Common myeloid progenitor, CD34-positive (primary cell): ENCODE measurements around the gene COL8A1.
"Not testable (repeated sequence)": the region's sequence is repeated elsewhere in the genome, so short reads cannot be mapped to it uniquely, and the experiment has no call there.

ENCODE experiments used
- CTCF ChIA-PET: fragments of 350-600 bp; sonication (Branson Sonifier 250); formaldehyde crosslinking; loops from one replicate; lab custom pipeline; 2021; ENCODE audit warnings: antibody characterized with exemption; lab: Charles Lee
- POLR2A ChIA-PET: fragments of 350-600 bp; sonication (Branson Sonifier 250); formaldehyde crosslinking; loops from one replicate; lab custom pipeline; 2021; ENCODE audit warnings: antibody characterized with exemption; lab: Charles Lee
- DNase-seq, 3 donors: peaks; one replicate each; pipeline versions ENCODE4 v3.0.0 to v3.0.0-alpha.2; 2013
- H3K27ac ChIP-seq, 2 experiments: 1 replicate in 1 of 2; 2 replicates in 1 of 2; pipeline ENCODE4 v1.7.0; 2013; ENCODE audit warnings: inconsistent platforms in 2 of 2, low read length in 2 of 2, mild to moderate bottlenecking in 2 of 2, low read depth in 1 of 2, moderate library complexity in 1 of 2; ENCODE audit not compliant: severe bottlenecking in 2 of 2, insufficient read depth in 1 of 2, poor library complexity in 1 of 2
- H3K27me3 ChIP-seq, 5 experiments: replicated peaks in 2 of 5; 1 replicate in 3 of 5; 2 replicates in 2 of 5; pipeline versions ENCODE4 v1.6.1 to v1.7.0; 2013; ENCODE audit warnings: low read length in 4 of 5, mild to moderate bottlenecking in 2 of 5, moderate library complexity in 2 of 5, inconsistent platforms in 1 of 5; ENCODE audit not compliant: insufficient read depth in 5 of 5, control insufficient read depth in 4 of 5
- H3K36me3 ChIP-seq, 4 experiments: 1 replicate in 2 of 4; 2 replicates in 2 of 4; pipeline versions ENCODE4 v1.6.1 to v1.7.0; 2013; ENCODE audit warnings: low read length in 3 of 4, control low read depth in 1 of 4, mild to moderate bottlenecking in 1 of 4; ENCODE audit not compliant: control insufficient read depth in 4 of 4, insufficient read depth in 4 of 4
- H3K4me1 ChIP-seq, 4 experiments: 1 replicate in 3 of 4; 2 replicates in 1 of 4; pipeline versions ENCODE4 v1.6.1 to v1.7.1; 2013; ENCODE audit warnings: low read length in 3 of 4, mild to moderate bottlenecking in 3 of 4, control low read depth in 1 of 4, inconsistent platforms in 1 of 4, moderate library complexity in 1 of 4; ENCODE audit not compliant: control insufficient read depth in 4 of 4, insufficient read depth in 4 of 4; ENCODE audit errors: control extremely low read depth in 1 of 4
- H3K4me3 ChIP-seq, 7 experiments: 1 replicate in 4 of 7; 2 replicates in 3 of 7; pipeline versions ENCODE4 v1.5.1 to v1.7.0; 2013; ENCODE audit warnings: mild to moderate bottlenecking in 7 of 7, low read length in 6 of 7, moderate library complexity in 6 of 7, inconsistent platforms in 2 of 7, low read depth in 2 of 7, control low read depth in 1 of 7; ENCODE audit not compliant: insufficient read depth in 4 of 7, control insufficient read depth in 1 of 7; ENCODE audit errors: extremely low read depth in 1 of 7
- H3K9me3 ChIP-seq, 5 experiments: 1 replicate in 4 of 5; 2 replicates in 1 of 5; pipeline versions ENCODE4 v1.6.1 to v1.7.1; 2013; ENCODE audit warnings: low read length in 4 of 5, mild to moderate bottlenecking in 2 of 5, inconsistent platforms in 1 of 5, low read depth in 1 of 5, moderate library complexity in 1 of 5; ENCODE audit not compliant: control insufficient read depth in 4 of 5, insufficient read depth in 2 of 5; ENCODE audit errors: control extremely low read depth in 1 of 5
- WGBS: methylation state at CpG from one replicate; pipeline ENCODE4 v1.1.5; 2013; ENCODE audit not compliant: insufficient coverage; 5-methylcytosine and 5-hydroxymethylcytosine counted together

Gene COL8A1

DNA sequence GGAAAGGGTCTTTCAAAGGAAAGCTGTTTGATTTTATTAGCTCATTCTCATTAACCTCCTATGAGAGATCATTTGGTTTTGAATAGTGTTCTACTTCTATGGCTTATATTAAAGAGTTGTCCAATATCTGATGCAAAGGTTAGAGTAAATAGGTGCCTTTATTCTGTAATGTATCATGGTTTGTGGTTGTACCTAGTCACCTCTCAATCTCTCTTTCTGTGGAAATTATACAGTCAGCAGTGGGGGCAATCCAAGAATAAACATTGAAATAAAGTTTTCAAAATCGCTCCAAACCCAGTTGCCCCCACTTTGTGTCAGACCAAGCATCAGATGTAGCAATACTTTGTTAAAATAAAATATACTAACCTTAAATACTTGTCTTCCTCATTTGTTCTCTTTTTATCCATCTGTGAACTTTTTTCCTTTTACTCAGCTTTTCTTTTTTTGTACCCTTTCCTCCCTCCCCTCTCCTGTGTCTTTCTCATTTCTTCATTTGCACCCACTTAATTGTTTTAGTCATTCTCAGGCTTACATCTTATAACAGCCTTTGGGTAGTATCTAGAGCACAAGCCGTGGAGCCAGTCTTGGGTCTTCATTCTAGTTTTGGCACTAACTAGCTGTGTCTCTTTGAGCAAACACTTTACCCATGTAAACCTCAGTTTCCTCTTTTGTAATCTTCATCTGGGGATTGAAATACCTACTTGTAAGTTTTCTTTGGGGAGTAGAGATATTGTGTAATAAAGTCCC lies 196.0 kb downstream of the COL8A1 start:
- no peaks in the 10 kb centered on the region for H3K36me3 ChIP-seq
- H3K4me1 ChIP-seq: no peaks in the 10 kb centered on the region
- no peak overlapping the region for H3K27ac ChIP-seq
- 100% methylated on average over 1 of the region's 2 CpGs for whole genome bisulfite sequencing
- H3K4me3 ChIP-seq: no peak overlapping the region
- ChIA-PET POLR2A (interaction anchor here (0.6 kb wide), 1 partner anchor 1834 kb away, joined by 4 read pairs; no protein-coding TSS in a partner anchor), CTCF (interaction anchor here (0.8 to 2.7 kb wide), 10 partner anchors 9 to 448 kb away, joined by 3 to 16 read pairs (median 5); no protein-coding TSS in a partner anchor)
- no peak for DNase-seq
- H3K9me3 ChIP-seq: no peaks in the 10 kb centered on the region
- no peaks in the 10 kb centered on the region for H3K27me3 ChIP-seq

DNA sequence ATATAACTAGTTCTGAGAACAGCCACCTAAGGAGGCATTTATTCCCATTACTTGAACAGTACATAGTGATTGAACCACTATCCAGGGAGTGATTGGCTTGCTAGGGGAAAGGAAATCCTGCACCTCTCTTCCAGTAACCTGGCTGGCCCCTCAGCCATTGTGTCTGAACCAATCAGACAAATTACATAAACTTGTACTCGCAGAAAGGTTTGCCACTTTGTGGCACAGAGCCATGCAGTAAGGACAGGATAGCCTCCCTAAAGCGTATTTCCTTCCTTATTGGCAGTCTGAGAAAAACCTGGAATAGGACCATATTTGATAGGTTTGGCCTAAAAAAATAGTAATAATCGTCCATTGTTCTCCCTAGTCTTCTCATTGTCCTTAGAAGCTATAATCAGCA lies 198.3 kb downstream of the COL8A1 start:
- Histone ChIP-seq H3K9me3 (no peaks in the 10 kb centered on the region), H3K4me1 (no peaks in the 10 kb centered on the region), H3K27me3 (no peaks in the 10 kb centered on the region), H3K36me3 (no peaks in the 10 kb centered on the region), H3K4me3 (no peak overlapping the region), H3K27ac (no peak overlapping the region)
- CTCF ChIA-PET: interaction anchor here (1.5 kb wide), 1 partner anchor 418 kb away, joined by 4 read pairs; no protein-coding TSS in a partner anchor
- WGBS: 100% methylated on average over 1 of the region's 3 CpGs
- DNase-seq: no peak
- POLR2A ChIA-PET: no interaction called here

DNA sequence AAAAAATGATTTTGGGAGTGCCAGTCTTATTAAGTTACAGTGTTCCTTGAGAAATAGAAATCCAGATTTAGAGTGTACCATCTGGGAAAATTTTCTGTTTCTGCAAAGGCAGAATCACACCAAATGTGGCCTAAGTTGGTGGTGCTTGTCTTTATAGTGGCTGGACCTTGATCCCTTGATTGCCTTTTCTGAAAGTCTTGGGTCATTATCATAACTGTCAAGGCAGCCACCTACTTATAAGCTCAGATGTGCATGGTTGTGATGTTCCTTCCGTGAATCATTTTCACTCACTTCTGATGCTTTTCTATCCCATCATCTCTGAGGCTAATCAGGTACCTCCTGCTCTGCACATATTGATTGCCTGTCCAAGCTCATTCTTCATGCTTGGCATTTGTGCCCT lies 199.3 kb downstream of the COL8A1 start:
- Histone ChIP-seq H3K36me3 (no peaks in the 10 kb centered on the region), H3K9me3 (no peaks in the 10 kb centered on the region), H3K4me1 (no peaks in the 10 kb centered on the region), H3K27me3 (no peaks in the 10 kb centered on the region), H3K4me3 (no peak overlapping the region), H3K27ac (no peak overlapping the region)
- DNase-seq: no peak
- CTCF ChIA-PET: interaction anchor here (1.2 to 1.8 kb wide), 3 partner anchors 14 to 418 kb away, joined by 4 to 6 read pairs (median 4); no protein-coding TSS in a partner anchor
- POLR2A ChIA-PET: interaction anchor here (0.6 kb wide), 1 partner anchor 33 kb away, joined by 6 read pairs; no protein-coding TSS in a partner anchor
- 100% methylated on average over 1 of the region's 1 CpG for WGBS

DNA sequence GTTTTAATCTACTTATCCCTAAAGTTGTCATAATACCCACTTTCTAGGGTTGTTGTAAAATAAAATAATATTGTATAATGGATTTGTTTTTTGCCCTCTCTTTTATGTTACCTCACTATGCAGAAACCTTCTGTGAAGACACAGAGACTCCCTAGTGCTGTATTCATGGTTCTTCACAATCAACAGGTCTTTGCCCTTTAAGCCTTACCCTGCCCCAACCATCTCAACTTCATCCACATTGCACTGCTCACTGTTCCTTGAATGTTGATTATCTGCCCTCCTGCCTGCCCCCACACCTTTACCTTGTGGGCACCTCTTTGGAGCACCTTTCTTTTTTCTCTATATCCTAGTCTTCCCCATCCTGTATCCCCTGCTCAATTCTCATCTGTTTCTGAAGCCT lies 200.4 kb downstream of the COL8A1 start:
- DNase-seq: no peak
- ChIA-PET POLR2A (interaction anchor here (0.7 kb wide), 1 partner anchor 531 kb away, joined by 5 read pairs; no protein-coding TSS in a partner anchor), CTCF (interaction anchor here (0.9 to 1.8 kb wide), 5 partner anchors 10 to 418 kb away, joined by 3 to 6 read pairs (median 3); no protein-coding TSS in a partner anchor)

DNA sequence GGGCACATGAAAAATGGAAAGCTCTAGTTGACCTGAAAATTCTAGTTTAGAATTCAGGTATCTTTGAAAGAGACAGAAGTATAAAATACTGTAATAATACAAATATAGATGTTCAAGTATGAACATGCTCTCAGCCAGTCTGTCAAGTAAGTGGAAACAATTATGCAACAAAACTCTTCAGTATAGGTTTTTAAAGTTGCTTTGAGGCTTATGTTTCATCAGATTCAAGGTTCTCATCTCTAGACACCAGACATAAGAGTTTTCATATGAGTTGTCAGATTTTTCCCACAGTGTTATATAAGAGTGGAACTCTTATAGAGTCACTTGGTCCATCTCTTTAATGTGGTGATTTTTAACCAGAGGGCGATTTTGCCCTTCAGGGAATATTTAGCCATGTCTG lies 201.2 kb downstream of the COL8A1 start:
- DNase-seq: no peak
- WGBS: no CpG with 5 or more reads among the region's 1 CpG
- H3K27me3 ChIP-seq: no peaks in the 10 kb centered on the region
- H3K4me1 ChIP-seq: peaks cover 0 to 11% (median 0%) of the 10 kb centered on the region in 4 experiments
- no peaks in the 10 kb centered on the region for H3K36me3 ChIP-seq
- no peaks in the 10 kb centered on the region for H3K9me3 ChIP-seq
- ChIA-PET CTCF (interaction anchor here (0.7 to 1.7 kb wide), 5 partner anchors 10 to 466 kb away, joined by 3 to 4 read pairs (median 3); no protein-coding TSS in a partner anchor), POLR2A (interaction anchor here (0.7 kb wide), 1 partner anchor 530 kb away, joined by 5 read pairs; no protein-coding TSS in a partner anchor)
- no peak overlapping the region for H3K27ac ChIP-seq
- no peak overlapping the region for H3K4me3 ChIP-seq

More for the DNA sequence above, 200.4 kb downstream of the COL8A1 start:
- no peaks in the 10 kb centered on the region for H3K27me3 ChIP-seq
- H3K27ac ChIP-seq: no peak overlapping the region
- peaks cover 0 to 4% (median 0%) of the 10 kb centered on the region in 4 experiments for H3K4me1 ChIP-seq
- no peak overlapping the region for H3K4me3 ChIP-seq
- H3K9me3 ChIP-seq: no peaks in the 10 kb centered on the region
- H3K36me3 ChIP-seq: no peaks in the 10 kb centered on the region

DNA sequence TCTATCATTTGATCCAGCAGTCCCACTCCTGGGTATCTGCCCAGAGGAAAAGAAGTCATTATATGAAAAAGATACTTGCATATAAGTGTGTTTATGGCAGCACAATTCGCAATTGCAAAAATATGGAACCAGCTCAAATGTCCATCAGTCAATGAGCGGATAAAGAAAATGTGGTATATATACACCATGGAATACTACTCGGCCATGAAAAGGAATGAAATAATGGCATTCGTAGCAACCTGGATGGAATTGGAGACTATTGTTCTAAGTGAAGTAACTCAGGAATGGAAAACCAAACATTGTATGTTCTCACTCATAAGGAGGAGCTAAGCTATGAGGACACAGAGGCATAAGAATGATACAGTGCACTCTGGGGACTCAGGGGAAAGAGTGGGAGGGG lies 203.6 kb downstream of the COL8A1 start:
- H3K27me3 ChIP-seq, H3K27ac ChIP-seq, POLR2A ChIA-PET, H3K4me3 ChIP-seq, DNase-seq, H3K36me3 ChIP-seq, H3K9me3 ChIP-seq: not testable (repeated sequence)
- H3K4me1 ChIP-seq: peaks cover 0 to 17% (median 5%) of the 10 kb centered on the region in 4 experiments
- CTCF ChIA-PET: interaction anchor here (0.6 to 1.9 kb wide), 5 partner anchors 13 to 416 kb away, joined by 3 to 7 read pairs (median 3); no protein-coding TSS in a partner anchor
- WGBS: 95% methylated on average over 4 of the region's 4 CpGs
